H1 (cell line): ENCODE results near the gene ENTPD1. TPM values are rescaled to one million over a fixed set of nuclear protein-coding genes. Genes with fewer than 3 reads are reported as not detected.

Experiments
- CHD1 ChIP-seq: IDR thresholded peaks from 2 replicates; pipeline ENCODE4 v1.6.1; 2012; ENCODE audit warnings: low read depth, low read length, improper control_type of control experiment
- CTBP2 ChIP-seq: IDR thresholded peaks from 2 replicates; pipeline ENCODE4 v1.7.0; 2011; ENCODE audit warnings: borderline replicate concordance, mild to moderate bottlenecking, moderate library complexity, mixed read lengths, low read length; ENCODE audit not compliant: insufficient read depth, insufficient read length
- KDM4A ChIP-seq: IDR thresholded peaks from one replicate; pipeline ENCODE4 v1.7.1; 2012; ENCODE audit warnings: low read depth, mild to moderate bottlenecking, moderate library complexity, low read length, inconsistent platforms; ENCODE audit not compliant: severe bottlenecking
- POU5F1 ChIP-seq: IDR thresholded peaks from 2 replicates; pipeline ENCODE4 v1.6.1; 2011; ENCODE audit warnings: low read depth, mild to moderate bottlenecking, low read length, moderate library complexity
- SUZ12 ChIP-seq: fragments of 200-600 bp; sonication (generic); IDR thresholded peaks from 2 replicates; pipeline ENCODE4 v1.6.1; 2012; ENCODE audit warnings: mild to moderate bottlenecking, inconsistent platforms, low read length, moderate library complexity, mixed read lengths
- polyA plus RNA-seq, 7 experiments: library from polyadenylated mRNA; depleted of rRNA in 3 of 7; stranded (reverse) in 5 of 7; unstranded in 2 of 7; fragments of >200 nt in 5 of 7; fragments of 200-250 nt in 2 of 7; gene quantifications; 1 replicate in 5 of 7; 2 replicates in 1 of 7; 4 replicates in 1 of 7; pipeline versions ENCODE4 v1.2.1 to v1.2.3, GENCODE V29; 2011 to 2013; ENCODE audit warnings: missing spikeins in 2 of 7, mixed read lengths in 2 of 7
- total RNA-seq: library from RNA; stranded (reverse); fragmentation: NEBNext Ultra II Directional; extraction: Animal tissue kit (Norgen Biotek cat#: 25700); gene quantifications from 2 replicates; pipeline ENCODE4 v1.2.1, GENCODE V29; 2021

Gene ENTPD1
- total and polyA plus RNA-seq, 2 of the 8 experiments (the other 6 are each of a cell fraction or from before 2014, with no cell fraction given): 2.2 to 2.5 TPM

- TF ChIP-seq CTBP2 (no peak), KDM4A (peak; percentile 99), SUZ12 (no peak; the same call in 1 of the 2 replicates), CHD1 (no peak), POU5F1 (no peak)
- TF ChIP-seq, all 59 proteins: peak for 16
Measured at GRCh38 chr10:95907456-95908253, 151.7 kb downstream of the ENTPD1 start, which contains the start of gene CC2D2B (continued).
